ENCODE data around the gene CNIH1. TPM values are rescaled to one million over a fixed set of nuclear protein-coding genes. Genes with fewer than 3 reads are reported as not detected.

CNIH1 gene
- total and polyA plus RNA-seq, 2 of the 13 experiments (the other 11 are each of a cell fraction or from before 2014, with no cell fraction given), result 166 to 421 TPM

- TF ChIP-seq FUBP1 (CRISPR knock-in tag; IDR thresholded peaks at IDR 0.05; ENCODE audit: borderline replicate concordance), result no peak
- no peak for TF ChIP-seq MYNN (CRISPR knock-in tag; IDR thresholded peaks at IDR 0.05; ENCODE audit: low read depth)
- TF ChIP-seq ZNF460 (CRISPR knock-in tag; IDR thresholded peaks at IDR 0.05; ENCODE audit: borderline replicate concordance), result peak; percentile 73; the same call in 1 of the 2 replicates
- TF ChIP-seq TSC22D2 (CRISPR knock-in tag; IDR thresholded peaks at IDR 0.05; ENCODE audit: borderline replicate concordance), result no peak
- no peak for TF ChIP-seq ZNF280B (CRISPR knock-in tag; IDR thresholded peaks at IDR 0.05; ENCODE audit: borderline replicate concordance)
- TF ChIP-seq ZFP41 (CRISPR knock-in tag; IDR thresholded peaks at IDR 0.05; ENCODE audit: borderline replicate concordance), result no peak
- TF ChIP-seq ZNF720 (CRISPR knock-in tag; IDR thresholded peaks at IDR 0.05), result no peak
- TF ChIP-seq ZNF441 (CRISPR knock-in tag; IDR thresholded peaks at IDR 0.05; ENCODE audit: borderline replicate concordance), result no peak; the same call in 1 of the 2 replicates
- peak; percentile 54; the same call in 1 of the 2 replicates for TF ChIP-seq ARNT2 (CRISPR knock-in tag; IDR thresholded peaks at IDR 0.05; ENCODE audit: low read depth)
- TF ChIP-seq ZFP1 (CRISPR knock-in tag; IDR thresholded peaks at IDR 0.05), result 0 out of 2 replicates have a peak, but pooled peaks have one; percentile 51
- no peak for TF ChIP-seq RFX3 (CRISPR knock-in tag; IDR thresholded peaks at IDR 0.05)
- no peak for TF ChIP-seq HMGXB3 (CRISPR knock-in tag; IDR thresholded peaks at IDR 0.05; ENCODE audit: borderline replicate concordance)
- TF ChIP-seq ZNF24 (IDR thresholded peaks at IDR 0.05), result no peak
- TF ChIP-seq ZNF180 (CRISPR knock-in tag; IDR thresholded peaks at IDR 0.05; ENCODE audit: borderline replicate concordance, low read depth), result no peak
- TF ChIP-seq ZHX2 (IDR thresholded peaks at IDR 0.05; ENCODE audit: low read depth), result peak; percentile 68
- TF ChIP-seq ZHX2 (CRISPR knock-in tag; IDR thresholded peaks at IDR 0.05; ENCODE audit: borderline replicate concordance), result no peak
Measured at GRCh38 chr14:54447231-54447692, 6.1 kb upstream of the CNIH1 start (continued).

Data from HepG2 (cell line).